Tibial nerve (tissue), 4 donors: Measurements from ENCODE around the gene FUT9.

Experiments used
- EP300 ChIP-seq, 2 donors: sonication (generic); formaldehyde crosslinking; IDR thresholded peaks; one replicate each; pipeline ENCODE4 v1.6.1; 2017; ENCODE audit warnings: antibody characterized with exemption in 2 of 2, mild to moderate bottlenecking in 1 of 2
- POLR2A ChIP-seq, 2 donors: fragments of 450-650 bp; IDR thresholded peaks; one replicate each; pipeline ENCODE4 v1.6.1; 2017; ENCODE audit warnings: antibody characterized with exemption in 2 of 2, mild to moderate bottlenecking in 2 of 2, moderate library complexity in 2 of 2
- TF ChIP-seq, protein P1 (sequence below), 5 experiments: fragments of 200-600 bp in 3 of 5; fragments of 450-650 bp in 2 of 5; sonication (generic) in 3 of 5; IDR thresholded peaks; one replicate each; pipeline ENCODE4 v1.5.1; 2016 to 2019; ENCODE audit warnings: antibody characterized with exemption in 5 of 5, mild to moderate bottlenecking in 3 of 5, moderate library complexity in 2 of 5

DNA sequence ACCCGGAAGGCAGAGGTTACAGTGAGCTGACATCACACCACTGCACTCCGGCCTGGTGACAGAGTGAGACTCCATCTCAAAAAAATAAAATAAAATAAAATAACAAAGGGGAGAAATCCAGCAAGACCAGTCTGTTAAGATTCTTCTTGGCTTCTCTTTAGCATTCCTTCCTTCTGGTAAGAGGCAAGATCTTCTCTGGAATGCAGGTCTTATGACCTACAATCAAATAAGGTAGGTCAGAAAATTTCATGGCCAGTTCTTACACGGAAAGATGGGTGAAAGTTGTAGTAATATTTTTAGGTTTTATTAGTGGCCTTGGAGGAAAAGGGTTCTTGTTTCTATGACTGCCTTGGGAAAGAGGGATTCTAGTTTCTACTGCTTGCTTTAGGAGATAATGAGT, 180.9 kb downstream of the FUT9 start:
- TF ChIP-seq, protein P1, sequence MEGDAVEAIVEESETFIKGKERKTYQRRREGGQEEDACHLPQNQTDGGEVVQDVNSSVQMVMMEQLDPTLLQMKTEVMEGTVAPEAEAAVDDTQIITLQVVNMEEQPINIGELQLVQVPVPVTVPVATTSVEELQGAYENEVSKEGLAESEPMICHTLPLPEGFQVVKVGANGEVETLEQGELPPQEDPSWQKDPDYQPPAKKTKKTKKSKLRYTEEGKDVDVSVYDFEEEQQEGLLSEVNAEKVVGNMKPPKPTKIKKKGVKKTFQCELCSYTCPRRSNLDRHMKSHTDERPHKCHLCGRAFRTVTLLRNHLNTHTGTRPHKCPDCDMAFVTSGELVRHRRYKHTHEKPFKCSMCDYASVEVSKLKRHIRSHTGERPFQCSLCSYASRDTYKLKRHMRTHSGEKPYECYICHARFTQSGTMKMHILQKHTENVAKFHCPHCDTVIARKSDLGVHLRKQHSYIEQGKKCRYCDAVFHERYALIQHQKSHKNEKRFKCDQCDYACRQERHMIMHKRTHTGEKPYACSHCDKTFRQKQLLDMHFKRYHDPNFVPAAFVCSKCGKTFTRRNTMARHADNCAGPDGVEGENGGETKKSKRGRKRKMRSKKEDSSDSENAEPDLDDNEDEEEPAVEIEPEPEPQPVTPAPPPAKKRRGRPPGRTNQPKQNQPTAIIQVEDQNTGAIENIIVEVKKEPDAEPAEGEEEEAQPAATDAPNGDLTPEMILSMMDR (IDR thresholded peaks at IDR 0.05), result no peak
- TF ChIP-seq POLR2A (IDR thresholded peaks at IDR 0.05) (no peak), EP300 (IDR thresholded peaks at IDR 0.05) (no peak)
